HepG2 (cell line): ENCODE measurements around the gene STMN1.

ENCODE experiments used
- AFF4 ChIP-seq: sonication (generic); formaldehyde crosslinking; IDR thresholded peaks from 2 replicates; pipeline ENCODE4 v1.4.0; 2020; ENCODE audit warnings: missing genetic modification reagents
- CBX1 ChIP-seq: IDR thresholded peaks from one replicate; pipeline ENCODE4 v1.6.1; 2016; ENCODE audit warnings: antibody characterized with exemption, low read depth
- EP300 ChIP-seq, 3 experiments: sonication (generic) in 1 of 3; formaldehyde crosslinking in 1 of 3; IDR thresholded peaks; 2 replicates each; pipeline versions ENCODE4 v1.5.1 to v1.6.1; 2011 to 2020; ENCODE audit warnings: low read depth in 2 of 3, low read length in 2 of 3, borderline replicate concordance in 1 of 3, improper control_type of control experiment in 1 of 3, mild to moderate bottlenecking in 1 of 3, missing genetic modification reagents in 1 of 3, moderate library complexity in 1 of 3
- KLF13 ChIP-seq: sonication (generic); formaldehyde crosslinking; IDR thresholded peaks from 2 replicates; pipeline ENCODE4 v1.4.0; 2020; ENCODE audit warnings: mild to moderate bottlenecking, missing genetic modification reagents
- NFYB ChIP-seq: sonication (generic); formaldehyde crosslinking; IDR thresholded peaks from 2 replicates; pipeline ENCODE4 v1.4.0; 2020; ENCODE audit warnings: missing genetic modification reagents
- POLR2AphosphoS5 ChIP-seq: IDR thresholded peaks from 2 replicates; pipeline ENCODE4 v1.6.1; 2012; ENCODE audit warnings: low read depth, low read length
- RXRA ChIP-seq: sonication (generic); formaldehyde crosslinking; IDR thresholded peaks from 2 replicates; pipeline ENCODE4 v1.5.1; 2020; ENCODE audit warnings: missing genetic modification reagents
- SNRNP70 ChIP-seq: fragments of 200-400 bp; formaldehyde crosslinking; IDR thresholded peaks from 2 replicates; pipeline ENCODE4 v1.6.1; 2017; ENCODE audit warnings: mild to moderate bottlenecking, low read depth, low read length, moderate library complexity
- SP1 ChIP-seq, 2 experiments: fragments of 450-650 bp in 1 of 2; sonication (generic) in 1 of 2; formaldehyde crosslinking in 1 of 2; IDR thresholded peaks; 2 replicates each; pipeline versions ENCODE4 v1.4.0 to v1.6.1; 2016 to 2020; ENCODE audit warnings: missing genetic modification reagents in 1 of 2
- ZNF253 ChIP-seq: sonication (generic); formaldehyde crosslinking; IDR thresholded peaks from 2 replicates; pipeline ENCODE4 v1.8.0; 2022; ENCODE audit warnings: mild to moderate bottlenecking, missing genetic modification reagents, borderline replicate concordance
- ZNF296 ChIP-seq: sonication (generic); formaldehyde crosslinking; conservative IDR thresholded peaks from 2 replicates; pipeline ENCODE4 v1.5.0; 2020; ENCODE audit warnings: mild to moderate bottlenecking, missing genetic modification reagents

DNA sequence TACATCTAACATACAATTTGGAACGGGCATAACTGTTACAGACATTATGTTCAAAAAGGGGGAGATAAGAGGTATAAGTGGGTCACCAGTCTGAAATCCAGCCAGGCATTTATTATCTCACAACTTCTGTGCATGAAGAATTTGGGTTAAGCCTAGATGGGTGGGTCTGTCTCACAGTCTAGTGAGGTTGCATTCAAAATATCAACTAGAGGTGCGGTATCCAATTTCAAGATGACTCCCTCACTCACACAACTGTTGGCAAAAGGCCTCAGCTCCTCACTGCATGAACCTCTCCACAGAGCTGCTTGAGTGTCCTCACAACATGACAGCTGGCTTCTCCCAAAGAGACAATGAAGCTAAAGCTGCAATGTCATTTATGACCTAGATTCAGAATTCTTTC, 51.7 kb downstream of the STMN1 start:
- TF ChIP-seq ZNF296 (CRISPR knock-in tag) (no peak), KLF13 (CRISPR knock-in tag) (no peak), NFYB (no peak), RXRA (no peak), ZNF253 (CRISPR knock-in tag) (no peak), SP1 (IDR thresholded peaks at IDR 0.05) (no peak), SP1 (CRISPR knock-in tag; IDR thresholded peaks at IDR 0.05) (no peak), CBX1 (no peak), EP300 (IDR thresholded peaks at IDR 0.05; ENCODE audit: low read depth in 2 of 2, low read length in 2 of 2) (no peak), EP300 (CRISPR knock-in tag; IDR thresholded peaks at IDR 0.05; ENCODE audit: borderline replicate concordance) (no peak), POLR2AphosphoS5 (no peak), AFF4 (CRISPR knock-in tag) (no peak), SNRNP70 (no peak)
